DND-41 (cell line): ENCODE data around the gene IGSF1.

ENCODE experiments used
- ATAC-seq: fragments of 200-7000 bp; cut with Tn5 transposase; 3 replicates; pipeline ENCODE4 v1.9.1; 2021; ENCODE audit warnings: low read depth; ENCODE audit not compliant: insufficient read depth
- DNase-seq: peaks from one replicate; pipeline ENCODE4 v3.0.0-alpha.2; 2020
- H2AFZ ChIP-seq: 2 replicates; pipeline ENCODE4 v1.6.0; 2012; ENCODE audit warnings: low read depth, low read length
- H3K27ac ChIP-seq: 2 replicates; pipeline ENCODE4 v1.5.1; 2012; ENCODE audit warnings: low read length, inconsistent platforms
- H3K27me3 ChIP-seq: fragments of 200-600 bp; sonication (generic); 2 replicates; pipeline ENCODE4 v1.6.0; 2012; ENCODE audit warnings: low read length, mild to moderate bottlenecking, inconsistent platforms; ENCODE audit not compliant: insufficient read depth, poor library complexity
- H3K36me3 ChIP-seq: 2 replicates; pipeline ENCODE4 v1.5.1; 2012; ENCODE audit warnings: low read length, inconsistent platforms; ENCODE audit not compliant: insufficient read depth
- H3K4me1 ChIP-seq: 2 replicates; pipeline ENCODE4 v1.5.1; 2012; ENCODE audit warnings: mild to moderate bottlenecking, low read length; ENCODE audit not compliant: insufficient read depth
- H3K4me2 ChIP-seq: 2 replicates; pipeline ENCODE4 v1.6.0; 2012; ENCODE audit warnings: mild to moderate bottlenecking, moderate library complexity, low read length, inconsistent platforms; ENCODE audit not compliant: insufficient read depth
- H3K4me3 ChIP-seq, 2 experiments: fragments of 200-600 bp in 1 of 2; shearing (Covaris generic) in 1 of 2; 2 replicates each; pipeline ENCODE4 v1.5.1; 2012 to 2016; ENCODE audit warnings: inconsistent platforms in 2 of 2, low read length in 2 of 2, mild to moderate bottlenecking in 2 of 2, low read depth in 1 of 2, moderate library complexity in 1 of 2
- H3K79me2 ChIP-seq: 2 replicates; pipeline ENCODE4 v1.6.0; 2012; ENCODE audit warnings: low read length, inconsistent platforms; ENCODE audit not compliant: insufficient read depth
- H3K9ac ChIP-seq: 2 replicates; pipeline ENCODE4 v1.6.0; 2012; ENCODE audit warnings: low read depth, mild to moderate bottlenecking, inconsistent platforms, low read length, moderate library complexity
- H3K9me3 ChIP-seq: 2 replicates; pipeline ENCODE4 v1.5.1; 2012; ENCODE audit warnings: low read length, moderate library complexity, mild to moderate bottlenecking, inconsistent platforms; ENCODE audit not compliant: insufficient read depth, severe bottlenecking
- H4K20me1 ChIP-seq: 2 replicates; pipeline ENCODE4 v1.6.0; 2012; ENCODE audit warnings: low read length; ENCODE audit not compliant: insufficient read depth
- CTCF ChIP-seq: IDR thresholded peaks from 2 replicates; pipeline ENCODE4 v1.5.1; 2012; ENCODE audit warnings: borderline replicate concordance, low read length, moderate library complexity, mild to moderate bottlenecking; ENCODE audit not compliant: poor library complexity, severe bottlenecking; ENCODE audit errors: extremely low read depth
- EZH2 ChIP-seq: IDR thresholded peaks from 3 replicates; pipeline ENCODE4 v1.6.1; 2012; ENCODE audit warnings: borderline replicate concordance, low read depth, mild to moderate bottlenecking, moderate library complexity, low read length, inconsistent platforms; ENCODE audit not compliant: severe bottlenecking

Gene IGSF1

DNA sequence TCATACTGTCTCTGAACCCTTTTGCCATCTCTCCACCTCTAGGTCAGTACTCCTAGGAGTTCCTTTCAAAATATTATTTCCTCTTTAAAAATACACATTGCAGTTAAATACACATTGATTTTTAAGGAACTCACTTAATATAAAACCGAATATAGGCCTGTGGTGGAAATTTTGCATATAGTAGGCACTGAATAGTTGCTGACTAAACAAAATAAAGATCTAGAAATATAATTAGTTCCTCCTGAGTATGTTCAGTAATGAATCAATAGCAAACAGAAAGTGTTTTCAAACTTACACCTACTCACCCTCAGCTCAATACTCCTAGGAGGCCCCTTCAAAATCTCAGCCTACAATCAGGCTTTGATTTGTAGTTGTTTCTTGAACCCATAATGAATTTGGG, 61.5 kb downstream of the IGSF1 start:
- no peaks in the 10 kb centered on the region for H3K36me3 ChIP-seq
- no peaks in the 10 kb centered on the region for H3K79me2 ChIP-seq
- H3K4me2 ChIP-seq, result no peak overlapping the region
- no peak overlapping the region for H3K4me3 ChIP-seq
- DNase-seq (no peak), ATAC-seq (no peak)
- no peak overlapping the region for H3K9ac ChIP-seq
- H4K20me1 ChIP-seq, result no peaks in the 10 kb centered on the region
- no peaks in the 10 kb centered on the region for H3K9me3 ChIP-seq
- no peak overlapping the region for H2AFZ ChIP-seq
- no peak for TF ChIP-seq EZH2
- TF ChIP-seq CTCF, result no peak
- H3K4me1 ChIP-seq, result no peaks in the 10 kb centered on the region
- H3K27me3 ChIP-seq, result peaks cover 3% of the 10 kb centered on the region
- no peak overlapping the region for H3K27ac ChIP-seq

DNA sequence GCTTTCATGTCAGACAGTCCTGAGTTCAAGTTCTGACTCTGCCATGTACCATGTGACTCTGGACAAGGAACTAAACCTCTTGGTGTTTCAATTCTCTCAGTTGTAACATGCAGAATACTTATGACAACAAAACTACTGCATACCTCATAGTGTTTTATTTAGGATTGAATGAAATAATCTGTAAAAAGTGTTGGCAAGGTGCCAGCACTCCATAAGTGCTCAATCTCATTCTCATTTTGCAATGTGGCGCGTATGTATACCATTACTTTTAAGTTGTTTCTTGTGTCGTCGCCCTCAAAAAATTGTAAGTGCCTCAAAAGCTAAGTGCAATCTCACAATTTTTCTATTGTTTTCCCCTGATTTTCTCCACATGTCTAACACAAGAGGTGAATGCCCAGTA, 62.5 kb downstream of the IGSF1 start:
- no peaks in the 10 kb centered on the region for H3K36me3 ChIP-seq
- no peak overlapping the region for H3K27ac ChIP-seq
- no peak for DNase-seq
- H3K4me2 ChIP-seq, result no peak overlapping the region
- no peaks in the 10 kb centered on the region for H3K79me2 ChIP-seq
- no peaks in the 10 kb centered on the region for H3K9me3 ChIP-seq
- H3K4me3 ChIP-seq, result no peak overlapping the region
- no peak for TF ChIP-seq CTCF
- no peak for TF ChIP-seq EZH2
- ATAC-seq, result no peak
- H3K4me1 ChIP-seq, result no peaks in the 10 kb centered on the region
- H2AFZ ChIP-seq, result no peak overlapping the region
- no peak overlapping the region for H3K9ac ChIP-seq
- H4K20me1 ChIP-seq, result no peaks in the 10 kb centered on the region
- peaks cover 3% of the 10 kb centered on the region for H3K27me3 ChIP-seq

DNA sequence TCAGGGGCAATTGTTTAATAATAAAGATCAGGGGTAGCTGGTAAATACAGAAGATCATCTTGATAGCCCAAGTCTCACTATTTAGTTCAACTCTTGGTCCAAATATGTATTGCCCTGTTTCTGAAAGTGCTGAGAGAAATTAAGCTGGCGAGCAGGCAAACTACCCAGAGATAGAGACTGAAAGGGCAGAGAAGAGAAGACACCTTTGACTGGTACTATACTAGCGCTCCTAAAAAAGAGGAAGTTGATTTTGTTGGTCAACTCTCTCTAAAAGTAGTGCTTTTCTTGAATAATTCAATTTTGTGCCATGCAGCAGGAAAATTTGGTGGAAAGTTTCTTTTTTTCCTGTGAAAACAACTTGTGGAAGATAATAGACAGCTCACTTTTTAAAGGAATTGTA, 64.0 kb downstream of the IGSF1 start:
- no peak for DNase-seq
- H3K9me3 ChIP-seq, result no peaks in the 10 kb centered on the region
- H3K4me3 ChIP-seq, result no peak overlapping the region
- H3K36me3 ChIP-seq, result no peaks in the 10 kb centered on the region
- no peak overlapping the region for H3K27ac ChIP-seq
- H3K9ac ChIP-seq, result no peak overlapping the region
- H3K4me2 ChIP-seq, result no peak overlapping the region
- H3K27me3 ChIP-seq, result peaks cover 3% of the 10 kb centered on the region
- TF ChIP-seq CTCF, result no peak
- TF ChIP-seq EZH2, result no peak
- H2AFZ ChIP-seq, result no peak overlapping the region
- no peaks in the 10 kb centered on the region for H4K20me1 ChIP-seq
- ATAC-seq, result no peak
- no peaks in the 10 kb centered on the region for H3K4me1 ChIP-seq
- H3K79me2 ChIP-seq, result no peaks in the 10 kb centered on the region
